GM23338 (cell line): Measurements from ENCODE around the gene TRIM63.

Source experiments
- CREB1 ChIP-seq: fragments of 250-450 bp; sonication (Bioruptor Pico); IDR thresholded peaks from 2 replicates; pipeline ENCODE4 v1.5.0; 2020; ENCODE audit warnings: low read depth, mild to moderate bottlenecking, moderate library complexity
- ETS1 ChIP-seq: IDR thresholded peaks from 2 replicates; pipeline ENCODE4 v1.6.1; 2016; ENCODE audit warnings: antibody characterized with exemption
- EZH2 ChIP-seq: fragments of 200-600 bp; sonication (generic); IDR thresholded peaks from one replicate; pipeline ENCODE4 v1.8.0; 2017; ENCODE audit warnings: antibody characterized with exemption, mild to moderate bottlenecking, low read depth; ENCODE audit not compliant: unreplicated experiment
- EZH2phosphoT487 ChIP-seq: fragments of 200-600 bp; sonication (generic); IDR thresholded peaks from one replicate; pipeline ENCODE4 v1.8.1; 2018; ENCODE audit warnings: antibody characterized with exemption; ENCODE audit not compliant: unreplicated experiment
- NANOG ChIP-seq: IDR thresholded peaks from 2 replicates; pipeline ENCODE4 v1.6.1; 2016; ENCODE audit warnings: antibody characterized with exemption, borderline replicate concordance
- POLR2AphosphoS5 ChIP-seq: IDR thresholded peaks from 2 replicates; pipeline ENCODE4 v1.6.1; 2016; ENCODE audit warnings: antibody characterized with exemption, low read depth
- REST ChIP-seq: IDR thresholded peaks from one replicate; pipeline ENCODE4 v1.6.1; 2018; ENCODE audit warnings: antibody characterized with exemption; ENCODE audit not compliant: unreplicated experiment
- STAT1 ChIP-seq: IDR thresholded peaks from one replicate; pipeline ENCODE4 v1.6.1; 2016; ENCODE audit warnings: antibody characterized with exemption; ENCODE audit not compliant: unreplicated experiment
- TF ChIP-seq, protein P1 (sequence below), 2 experiments: fragments of 200-600 bp in 1 of 2; sonication (generic) in 1 of 2; conservative IDR thresholded peaks; 2 replicates each; pipeline versions ENCODE4 v1.5.1 to v1.6.1; 2016 to 2017; ENCODE audit warnings: antibody characterized with exemption in 2 of 2, low read depth in 2 of 2, mild to moderate bottlenecking in 2 of 2, moderate library complexity in 1 of 2

DNA sequence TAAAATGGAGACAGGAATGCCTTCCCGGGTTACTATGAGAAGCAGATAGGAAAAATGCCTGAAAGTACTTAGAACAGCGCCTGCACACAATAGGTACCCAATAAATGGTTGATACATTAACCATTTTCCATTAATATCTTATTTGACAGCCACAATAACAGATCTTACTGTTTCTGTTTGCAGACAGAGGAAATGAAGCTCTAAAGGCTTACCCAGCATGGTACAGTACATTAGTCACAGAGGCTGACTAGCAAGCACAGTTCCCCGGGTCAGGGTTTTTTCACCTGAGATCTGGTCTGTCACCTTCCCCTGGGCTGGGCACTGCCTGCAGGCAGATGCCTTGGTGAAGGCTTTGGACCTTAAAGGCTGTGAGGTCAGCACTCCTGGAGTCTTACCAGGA, 2.9 kb downstream of the TRIM63 start:
- TF ChIP-seq EZH2phosphoT487 (no peak), EZH2 (no peak), POLR2AphosphoS5 (no peak), REST (no peak), STAT1 (no peak), NANOG (no peak), ETS1 (no peak), CREB1 (CRISPR knock-in tag) (no peak)
- TF ChIP-seq, protein P1, sequence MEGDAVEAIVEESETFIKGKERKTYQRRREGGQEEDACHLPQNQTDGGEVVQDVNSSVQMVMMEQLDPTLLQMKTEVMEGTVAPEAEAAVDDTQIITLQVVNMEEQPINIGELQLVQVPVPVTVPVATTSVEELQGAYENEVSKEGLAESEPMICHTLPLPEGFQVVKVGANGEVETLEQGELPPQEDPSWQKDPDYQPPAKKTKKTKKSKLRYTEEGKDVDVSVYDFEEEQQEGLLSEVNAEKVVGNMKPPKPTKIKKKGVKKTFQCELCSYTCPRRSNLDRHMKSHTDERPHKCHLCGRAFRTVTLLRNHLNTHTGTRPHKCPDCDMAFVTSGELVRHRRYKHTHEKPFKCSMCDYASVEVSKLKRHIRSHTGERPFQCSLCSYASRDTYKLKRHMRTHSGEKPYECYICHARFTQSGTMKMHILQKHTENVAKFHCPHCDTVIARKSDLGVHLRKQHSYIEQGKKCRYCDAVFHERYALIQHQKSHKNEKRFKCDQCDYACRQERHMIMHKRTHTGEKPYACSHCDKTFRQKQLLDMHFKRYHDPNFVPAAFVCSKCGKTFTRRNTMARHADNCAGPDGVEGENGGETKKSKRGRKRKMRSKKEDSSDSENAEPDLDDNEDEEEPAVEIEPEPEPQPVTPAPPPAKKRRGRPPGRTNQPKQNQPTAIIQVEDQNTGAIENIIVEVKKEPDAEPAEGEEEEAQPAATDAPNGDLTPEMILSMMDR (conservative IDR thresholded peaks at IDR 0.05; ENCODE audit: low read depth in 2 of 2): no peak
